ENCODE results near the gene TMX2.
A peak's percentile ranks its signal among the peaks of the same experiment; 100 is the strongest.

TMX2 gene, protein sequence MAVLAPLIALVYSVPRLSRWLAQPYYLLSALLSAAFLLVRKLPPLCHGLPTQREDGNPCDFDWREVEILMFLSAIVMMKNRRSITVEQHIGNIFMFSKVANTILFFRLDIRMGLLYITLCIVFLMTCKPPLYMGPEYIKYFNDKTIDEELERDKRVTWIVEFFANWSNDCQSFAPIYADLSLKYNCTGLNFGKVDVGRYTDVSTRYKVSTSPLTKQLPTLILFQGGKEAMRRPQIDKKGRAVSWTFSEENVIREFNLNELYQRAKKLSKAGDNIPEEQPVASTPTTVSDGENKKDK

DNA sequence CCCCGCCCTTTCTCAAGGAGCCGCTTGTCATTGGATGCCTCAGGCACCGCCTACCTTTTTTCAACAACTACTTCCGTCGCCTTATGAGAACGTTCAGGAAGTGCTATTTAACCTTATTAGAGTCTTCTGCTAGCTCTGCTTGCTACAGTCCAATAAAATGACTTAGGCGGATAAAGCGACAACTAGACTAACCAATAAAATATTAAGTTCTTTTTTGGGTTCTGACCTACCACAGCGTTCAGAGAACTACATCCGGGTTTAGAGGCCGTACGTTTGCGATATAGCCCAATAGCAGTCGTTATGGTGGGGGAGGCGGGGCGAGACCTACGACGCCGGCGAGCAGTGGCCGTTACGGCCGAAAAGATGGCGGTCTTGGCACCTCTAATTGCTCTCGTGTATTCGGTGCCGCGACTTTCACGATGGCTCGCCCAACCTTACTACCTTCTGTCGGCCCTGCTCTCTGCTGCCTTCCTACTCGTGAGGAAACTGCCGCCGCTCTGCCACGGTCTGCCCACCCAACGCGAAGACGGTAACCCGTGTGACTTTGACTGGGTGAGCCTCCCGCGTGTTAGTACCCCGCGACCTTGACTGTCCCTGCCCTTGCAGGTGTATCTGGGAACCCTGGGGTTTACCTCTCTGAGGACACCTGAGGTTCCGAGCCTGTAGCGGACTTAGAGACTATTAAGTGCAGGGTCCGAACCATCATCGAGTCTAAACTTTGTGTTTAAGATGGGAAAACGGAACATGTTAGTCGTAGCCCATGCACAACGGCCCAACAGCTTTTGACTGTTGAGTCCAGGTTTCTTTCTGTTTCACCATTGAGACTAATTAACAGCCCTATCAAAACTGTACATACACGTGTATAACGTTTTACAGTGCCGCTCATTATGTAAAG, at the start of gene TMX2:
TSS of gene TMX2 (plus strand) at position 338 of the 895 bp plus-strand sequence. CDS start at position 364, 26 bp downstream.
- TF ChIP-seq, protein P1, sequence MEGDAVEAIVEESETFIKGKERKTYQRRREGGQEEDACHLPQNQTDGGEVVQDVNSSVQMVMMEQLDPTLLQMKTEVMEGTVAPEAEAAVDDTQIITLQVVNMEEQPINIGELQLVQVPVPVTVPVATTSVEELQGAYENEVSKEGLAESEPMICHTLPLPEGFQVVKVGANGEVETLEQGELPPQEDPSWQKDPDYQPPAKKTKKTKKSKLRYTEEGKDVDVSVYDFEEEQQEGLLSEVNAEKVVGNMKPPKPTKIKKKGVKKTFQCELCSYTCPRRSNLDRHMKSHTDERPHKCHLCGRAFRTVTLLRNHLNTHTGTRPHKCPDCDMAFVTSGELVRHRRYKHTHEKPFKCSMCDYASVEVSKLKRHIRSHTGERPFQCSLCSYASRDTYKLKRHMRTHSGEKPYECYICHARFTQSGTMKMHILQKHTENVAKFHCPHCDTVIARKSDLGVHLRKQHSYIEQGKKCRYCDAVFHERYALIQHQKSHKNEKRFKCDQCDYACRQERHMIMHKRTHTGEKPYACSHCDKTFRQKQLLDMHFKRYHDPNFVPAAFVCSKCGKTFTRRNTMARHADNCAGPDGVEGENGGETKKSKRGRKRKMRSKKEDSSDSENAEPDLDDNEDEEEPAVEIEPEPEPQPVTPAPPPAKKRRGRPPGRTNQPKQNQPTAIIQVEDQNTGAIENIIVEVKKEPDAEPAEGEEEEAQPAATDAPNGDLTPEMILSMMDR (IDR thresholded peaks at IDR 0.05; ENCODE audit: low read depth, low read length), result no peak
- DNase-seq (ENCODE audit: extremely low read depth, low read depth), result peak; percentile 99

DNA sequence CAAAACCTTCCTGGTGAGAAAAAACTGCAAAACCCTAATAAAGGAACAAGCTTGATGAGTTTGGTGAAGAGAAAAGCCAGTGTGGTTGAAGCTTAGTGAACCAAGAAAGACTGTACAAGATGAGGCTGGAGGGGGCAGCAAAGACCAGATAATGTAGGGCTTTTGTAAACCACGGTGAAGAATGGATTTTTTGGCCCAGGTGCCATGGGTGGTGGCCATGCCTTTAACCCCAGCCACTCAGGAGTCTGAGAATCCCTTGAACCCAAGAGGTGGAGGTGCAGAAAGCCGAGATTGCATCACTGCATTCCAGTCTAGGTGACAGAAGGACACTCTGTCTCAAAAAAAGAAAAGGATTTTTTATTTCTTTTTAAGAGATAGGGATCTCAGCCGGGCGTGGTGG, 49.5 kb upstream of the TMX2 start:
- DNase-seq (ENCODE audit: extremely low read depth, low read depth), result no peak
- TF ChIP-seq, protein P1 (IDR thresholded peaks at IDR 0.05; ENCODE audit: low read depth, low read length), result no peak

DNA sequence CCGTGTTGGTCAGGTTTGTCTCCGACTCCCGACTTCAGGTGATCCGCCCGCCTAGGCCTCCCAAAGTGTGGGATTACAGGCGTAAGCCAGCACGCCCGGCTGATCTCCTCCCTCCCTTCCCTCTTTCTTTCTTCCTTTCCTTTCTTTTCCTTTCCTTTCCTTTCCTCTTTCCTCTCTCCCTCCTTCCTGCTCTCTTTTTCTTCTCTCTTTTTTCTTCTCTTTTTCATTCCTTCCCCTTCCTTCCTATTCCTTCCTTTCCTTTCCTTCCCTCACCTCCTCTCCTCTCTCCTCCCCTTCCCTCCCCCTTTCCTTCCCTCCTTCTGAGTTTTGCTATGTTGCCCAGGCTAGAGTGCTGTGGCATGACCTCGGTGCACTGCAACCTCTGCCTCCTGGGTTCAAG, 48.4 kb upstream of the TMX2 start:
- no peak for DNase-seq (ENCODE audit: extremely low read depth, low read depth)

DNA sequence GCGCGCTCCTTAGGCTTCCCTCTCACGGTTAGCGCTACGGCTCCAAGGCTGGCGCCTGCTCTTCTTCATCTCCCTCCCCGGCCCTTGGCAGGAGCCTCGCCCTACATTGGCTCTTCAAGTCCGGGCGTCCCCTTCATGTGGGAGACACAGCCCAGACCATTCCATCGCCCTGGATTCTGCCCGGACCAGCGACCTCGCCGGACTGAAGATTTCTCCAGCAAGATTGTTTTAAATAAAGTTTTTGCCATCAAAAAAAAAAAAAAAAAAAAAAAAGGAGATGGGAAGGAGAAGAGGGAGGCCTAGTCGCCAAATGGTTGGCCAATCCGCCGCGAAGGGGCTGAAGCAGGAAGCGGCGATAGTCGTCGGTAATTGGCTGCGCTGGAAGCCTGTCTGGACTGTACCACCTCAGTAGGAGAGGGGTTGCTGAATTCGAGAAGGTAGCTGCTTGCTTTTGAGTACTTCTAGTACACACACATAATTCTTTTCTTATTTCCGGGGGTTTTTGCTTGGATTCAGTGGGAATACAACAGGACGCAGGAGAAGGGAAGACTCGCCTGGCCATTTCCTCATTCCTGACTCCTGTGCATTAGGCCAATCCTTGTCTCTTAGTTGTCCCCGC, 45.2 kb upstream of the TMX2 start:
- DNase-seq (ENCODE audit: extremely low read depth, low read depth), result peak; percentile 99
- TF ChIP-seq, protein P1 (IDR thresholded peaks at IDR 0.05; ENCODE audit: low read depth, low read length), result no peak

More for the DNA sequence above, 48.4 kb upstream of the TMX2 start:
- TF ChIP-seq, protein P1 (IDR thresholded peaks at IDR 0.05; ENCODE audit: low read depth, low read length), result no peak

DNA sequence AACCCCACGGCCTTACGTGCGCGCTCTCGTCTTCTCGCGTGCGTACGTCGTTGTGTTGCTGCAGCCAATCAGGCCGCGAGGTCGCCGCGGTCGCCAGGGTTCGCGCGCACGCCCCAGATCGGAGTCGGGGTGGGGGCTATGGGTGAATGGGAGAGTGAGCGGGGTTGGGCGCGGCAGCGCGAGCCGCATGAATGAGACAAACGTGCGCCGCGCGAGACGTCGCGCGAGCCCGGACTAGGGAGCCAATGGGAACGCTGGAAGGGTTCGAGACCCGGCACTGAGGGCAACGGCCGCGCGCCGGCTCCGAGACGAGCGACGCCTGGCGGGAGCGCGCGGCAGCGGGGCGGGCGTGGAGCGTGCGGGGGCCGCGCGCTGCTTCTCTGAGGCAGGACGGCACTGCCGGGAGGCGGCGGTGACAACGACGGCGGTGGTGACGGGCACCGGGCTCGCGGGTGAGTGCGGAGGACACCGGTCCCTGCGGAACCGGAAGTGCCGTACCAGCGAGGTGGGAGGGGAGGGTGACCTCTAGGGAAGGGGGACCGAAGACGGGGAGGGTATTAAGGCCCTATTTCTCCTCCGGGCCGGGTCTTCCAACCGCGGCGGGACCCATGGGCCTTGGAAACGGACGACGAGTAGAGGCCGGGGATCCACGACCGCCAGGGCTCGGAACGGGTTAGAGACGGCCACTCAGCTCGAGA, 44.5 kb upstream of the TMX2 start, which contains the start of gene ZDHHC5:
TSS of gene ZDHHC5 (plus strand) at position 379 of the 698 bp plus-strand sequence. CDS start 4,977 bp downstream, outside the sequence.
- DNase-seq (ENCODE audit: extremely low read depth, low read depth), result peak; percentile 100
- TF ChIP-seq, protein P1 (IDR thresholded peaks at IDR 0.05; ENCODE audit: low read depth, low read length), result peak; percentile 10

DNA sequence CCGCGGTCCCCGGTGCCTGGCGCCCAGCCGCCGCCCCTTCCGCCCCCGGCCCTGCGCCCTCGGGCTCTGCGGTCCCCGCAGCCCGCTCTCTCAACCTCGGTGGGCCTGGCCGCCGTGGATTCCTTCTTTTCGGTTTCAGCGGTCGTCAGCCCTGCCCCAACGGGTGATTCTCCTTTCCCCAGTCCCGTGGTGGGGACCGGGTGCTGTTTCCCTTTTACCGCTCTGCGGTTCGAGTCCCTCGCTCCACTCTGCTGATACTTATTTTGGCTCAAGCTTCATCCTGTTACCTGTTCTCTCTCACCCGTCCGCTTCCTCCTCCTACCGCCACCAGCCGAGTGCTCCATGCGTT, 44.0 kb upstream of the TMX2 start:
- TF ChIP-seq, protein P1 (IDR thresholded peaks at IDR 0.05; ENCODE audit: low read depth, low read length), result no peak
- no peak for DNase-seq (ENCODE audit: extremely low read depth, low read depth)

All from AG09319 (cell line).